Lower leg skin (tissue), 3 donors: ENCODE results near the gene MRPS18B.

Experiments
- POLR2A ChIP-seq, 2 donors: fragments of 450-650 bp; IDR thresholded peaks; one replicate each; pipeline ENCODE4 v1.6.1; 2016 to 2017; ENCODE audit warnings: antibody characterized with exemption in 2 of 2, mild to moderate bottlenecking in 1 of 2, moderate library complexity in 1 of 2
- TF ChIP-seq, protein P1 (sequence below), 3 donors: fragments of 450-650 bp; IDR thresholded peaks; one replicate each; pipeline ENCODE4 v1.5.1; 2016; ENCODE audit warnings: antibody characterized with exemption in 3 of 3, mild to moderate bottlenecking in 3 of 3, moderate library complexity in 2 of 3

DNA sequence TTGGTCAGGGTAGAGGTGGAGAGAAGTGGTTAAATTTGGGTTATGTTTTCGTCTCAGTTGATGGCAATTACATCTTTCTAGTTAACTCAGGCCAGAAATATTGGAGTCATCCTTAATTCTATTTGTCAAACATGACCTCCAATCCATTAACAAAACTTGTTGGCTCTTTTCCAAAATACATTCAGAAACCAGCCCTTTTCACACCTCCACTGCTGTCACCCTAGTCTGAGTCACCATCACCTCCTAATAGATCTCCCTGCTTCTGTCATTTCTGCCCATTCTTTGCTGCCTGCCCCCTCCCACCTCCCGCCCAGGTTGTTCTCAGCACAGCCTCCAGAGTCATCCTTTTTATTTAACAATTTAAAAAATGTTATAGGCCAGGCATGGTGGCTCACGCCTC is 49.4 kb upstream of the MRPS18B start:
- TF ChIP-seq, protein P1, sequence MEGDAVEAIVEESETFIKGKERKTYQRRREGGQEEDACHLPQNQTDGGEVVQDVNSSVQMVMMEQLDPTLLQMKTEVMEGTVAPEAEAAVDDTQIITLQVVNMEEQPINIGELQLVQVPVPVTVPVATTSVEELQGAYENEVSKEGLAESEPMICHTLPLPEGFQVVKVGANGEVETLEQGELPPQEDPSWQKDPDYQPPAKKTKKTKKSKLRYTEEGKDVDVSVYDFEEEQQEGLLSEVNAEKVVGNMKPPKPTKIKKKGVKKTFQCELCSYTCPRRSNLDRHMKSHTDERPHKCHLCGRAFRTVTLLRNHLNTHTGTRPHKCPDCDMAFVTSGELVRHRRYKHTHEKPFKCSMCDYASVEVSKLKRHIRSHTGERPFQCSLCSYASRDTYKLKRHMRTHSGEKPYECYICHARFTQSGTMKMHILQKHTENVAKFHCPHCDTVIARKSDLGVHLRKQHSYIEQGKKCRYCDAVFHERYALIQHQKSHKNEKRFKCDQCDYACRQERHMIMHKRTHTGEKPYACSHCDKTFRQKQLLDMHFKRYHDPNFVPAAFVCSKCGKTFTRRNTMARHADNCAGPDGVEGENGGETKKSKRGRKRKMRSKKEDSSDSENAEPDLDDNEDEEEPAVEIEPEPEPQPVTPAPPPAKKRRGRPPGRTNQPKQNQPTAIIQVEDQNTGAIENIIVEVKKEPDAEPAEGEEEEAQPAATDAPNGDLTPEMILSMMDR (IDR thresholded peaks at IDR 0.05): no peak
- TF ChIP-seq POLR2A (IDR thresholded peaks at IDR 0.05): no peak
